NCI-H345 treated with DMSO at 0.1 percent for 48 hours (cell line): ENCODE results near the gene ICAM5.
"Not testable (repeated sequence)": the region's sequence is repeated elsewhere in the genome, so short reads cannot be mapped to it uniquely, and the experiment has no call there.

Source experiments
- DNase-seq: peaks from one replicate; lab custom pipeline; 2025; ENCODE audit not compliant: unreplicated experiment; lab: John Stamatoyannopoulos, UW

Gene ICAM5

DNA sequence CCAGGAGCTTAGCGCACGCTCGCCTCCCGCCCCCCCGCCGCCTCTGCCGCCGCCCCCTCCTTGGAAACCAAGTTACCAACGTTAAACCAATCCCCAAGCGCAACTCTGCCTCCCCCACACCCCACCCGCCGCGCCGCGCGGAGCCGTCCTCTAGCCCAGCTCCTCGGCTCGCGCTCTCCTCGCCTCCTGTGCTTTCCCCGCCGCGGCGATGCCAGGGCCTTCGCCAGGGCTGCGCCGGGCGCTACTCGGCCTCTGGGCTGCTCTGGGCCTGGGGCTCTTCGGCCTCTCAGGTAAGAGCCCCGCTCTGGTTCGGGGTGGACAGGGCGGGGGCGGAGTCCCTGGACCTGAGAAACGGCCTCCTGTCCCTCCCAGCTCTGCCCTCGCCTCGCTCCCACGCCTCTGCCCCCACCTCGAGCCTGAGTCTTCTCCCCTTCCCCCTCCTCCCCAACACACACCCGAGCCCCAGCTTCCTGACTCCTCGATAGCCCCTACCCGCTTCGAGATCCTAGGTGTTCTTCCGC, at the start of gene ICAM5:
ICAM5 (plus strand) TSS at position 117 of the 521 bp plus-strand sequence; CDS start at position 209, 92 bp downstream.
- no peak for DNase-seq

DNA sequence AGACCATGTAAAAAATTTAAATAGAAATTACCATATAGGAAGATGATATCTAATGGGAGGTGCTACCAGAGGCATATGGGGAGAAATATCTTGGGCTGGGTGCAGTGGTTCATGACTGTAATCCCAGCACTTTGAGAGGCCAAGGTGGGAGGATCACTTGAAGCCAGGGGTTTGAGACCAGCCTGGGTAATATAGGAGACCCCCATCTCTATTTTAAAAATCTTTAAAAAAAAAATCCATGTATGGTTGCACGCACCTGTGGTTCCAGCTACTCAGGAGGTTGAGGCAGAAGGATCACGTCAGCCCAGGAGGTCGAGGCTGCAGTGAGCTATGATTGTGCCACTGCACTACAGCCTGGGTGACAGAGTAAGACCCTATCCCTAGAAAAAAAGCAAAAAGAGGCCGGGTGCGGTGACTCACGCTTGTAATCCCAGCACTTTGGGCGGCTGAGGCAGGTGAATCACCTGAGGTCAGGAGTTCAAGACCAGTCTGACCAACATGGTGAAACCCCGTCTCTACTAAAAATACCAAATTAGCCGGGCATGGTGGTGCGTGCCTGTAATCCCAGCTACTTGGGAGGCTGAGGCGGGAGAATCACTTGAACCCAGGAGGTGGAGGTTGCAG, 47.8 kb upstream of the ICAM5 start:
- not testable (repeated sequence) for DNase-seq

GRCh38 chr19:10243606-10244005, 46.1 kb upstream of the ICAM5 start:
- no peak for DNase-seq

- no peak for DNase-seq
These were observed 44.4 kb upstream of the ICAM5 start for GRCh38 chr19:10245189-10245939.

- no peak for DNase-seq
These were observed 43.2 kb upstream of the ICAM5 start for GRCh38 chr19:10246511-10246910.

DNA sequence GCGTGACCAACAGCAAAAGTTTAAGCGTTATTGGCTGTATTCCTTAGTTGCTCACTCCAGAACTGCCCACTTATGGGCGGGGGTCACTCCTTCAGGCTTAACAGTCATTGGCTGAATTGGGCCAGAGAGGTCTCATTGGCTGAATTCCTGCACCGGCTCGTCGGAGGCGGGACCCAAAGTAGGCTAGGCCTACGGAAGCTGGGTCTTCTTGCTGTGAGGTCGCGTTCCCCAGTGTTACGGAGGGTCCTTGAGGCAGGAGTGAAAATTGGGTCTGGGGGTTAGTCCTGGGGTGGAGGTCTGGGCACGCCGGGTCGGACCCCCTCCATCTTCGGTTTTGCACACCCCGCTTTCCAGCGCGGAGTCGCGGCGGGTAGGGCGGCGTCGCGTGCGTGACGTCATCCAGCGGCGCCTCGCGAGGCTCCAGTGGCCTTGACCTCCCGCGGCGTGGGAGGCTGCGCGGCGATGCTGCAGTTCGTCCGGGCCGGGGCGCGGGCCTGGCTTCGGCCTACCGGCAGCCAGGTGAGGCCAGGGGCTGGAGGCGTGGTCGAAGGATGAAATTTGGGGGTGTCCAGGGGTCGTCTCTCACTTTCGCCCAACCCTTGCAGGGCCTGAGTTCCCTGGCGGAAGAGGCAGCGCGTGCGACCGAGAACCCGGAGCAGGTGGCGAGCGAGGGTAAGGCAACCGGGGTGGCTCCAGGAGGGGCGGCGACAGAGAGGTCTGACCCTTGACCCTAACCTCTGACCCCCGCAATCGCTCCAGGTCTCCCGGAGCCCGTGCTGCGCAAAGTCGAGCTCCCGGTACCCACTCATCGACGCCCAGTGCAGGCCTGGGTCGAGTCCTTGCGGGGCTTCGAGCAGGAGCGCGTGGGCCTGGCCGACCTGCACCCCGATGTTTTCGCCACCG, 37.7 kb upstream of the ICAM5 start, which contains the start of gene MRPL4:
MRPL4 (plus strand) TSS at position 423 of the 903 bp plus-strand sequence; CDS start at position 463, 40 bp downstream.
- DNase-seq: peak; percentile 98

DNA sequence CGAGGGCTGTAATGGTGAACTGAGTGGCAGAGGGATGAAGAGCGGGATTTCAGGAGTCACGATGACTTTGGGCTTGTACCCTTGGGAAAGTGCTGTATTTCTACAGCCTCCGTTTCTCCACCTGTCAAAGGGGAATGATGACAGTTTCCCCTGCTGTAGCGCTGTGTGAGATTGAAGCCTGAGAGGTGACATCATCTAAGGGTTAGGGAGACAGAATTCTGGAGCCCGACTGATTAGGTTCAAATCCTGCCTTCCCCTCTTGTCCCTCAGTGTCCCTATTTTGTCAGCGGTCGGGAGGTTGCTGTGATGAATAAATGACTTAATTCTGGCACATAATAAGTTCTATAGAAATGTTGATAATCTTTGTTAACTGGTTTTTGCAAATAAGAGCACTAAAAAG, 37.0 kb upstream of the ICAM5 start:
- DNase-seq: no peak

DNA sequence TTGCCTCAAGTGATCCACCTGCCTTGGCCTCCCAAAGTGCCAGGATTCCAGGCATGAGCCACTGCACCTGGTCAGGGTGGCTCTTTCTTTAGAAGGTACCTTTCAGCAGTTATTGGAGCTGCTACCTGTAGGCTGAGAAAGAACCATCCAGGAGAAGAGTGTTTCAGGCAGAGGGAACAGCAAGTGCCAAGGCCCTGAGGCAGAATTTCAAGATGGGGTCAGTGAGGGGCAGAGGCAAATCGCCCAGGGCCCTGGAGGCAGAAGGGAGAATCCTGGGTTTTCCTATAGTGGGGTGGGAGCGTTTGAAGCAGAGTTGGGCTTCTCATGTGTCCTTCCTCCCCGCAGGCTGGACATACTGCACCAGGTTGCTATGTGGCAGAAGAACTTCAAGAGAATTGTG, 35.5 kb upstream of the ICAM5 start:
- DNase-seq: no peak

DNA sequence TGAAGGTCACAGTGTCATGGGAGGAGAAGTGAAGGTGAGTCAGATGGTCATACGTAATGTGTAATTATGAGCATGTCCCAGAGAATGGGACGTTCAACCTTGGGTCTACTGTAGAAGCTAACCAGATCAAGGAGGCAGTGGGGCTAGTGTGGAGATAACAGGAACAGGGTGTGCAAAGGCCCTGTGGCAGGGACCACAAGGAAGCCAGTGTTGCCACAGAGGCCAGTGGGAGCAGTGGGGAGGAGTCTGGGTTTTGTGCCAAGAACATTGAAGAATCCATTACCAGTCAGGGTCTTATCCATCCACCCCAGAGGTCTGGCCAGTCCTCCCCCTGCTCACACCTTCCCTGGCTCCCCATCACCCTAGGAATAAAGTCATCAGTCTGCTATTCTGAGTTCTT, 34.4 kb upstream of the ICAM5 start:
- no peak for DNase-seq

GRCh38 chr19:10256551-10256950, 33.2 kb upstream of the ICAM5 start:
- DNase-seq: no peak

DNA sequence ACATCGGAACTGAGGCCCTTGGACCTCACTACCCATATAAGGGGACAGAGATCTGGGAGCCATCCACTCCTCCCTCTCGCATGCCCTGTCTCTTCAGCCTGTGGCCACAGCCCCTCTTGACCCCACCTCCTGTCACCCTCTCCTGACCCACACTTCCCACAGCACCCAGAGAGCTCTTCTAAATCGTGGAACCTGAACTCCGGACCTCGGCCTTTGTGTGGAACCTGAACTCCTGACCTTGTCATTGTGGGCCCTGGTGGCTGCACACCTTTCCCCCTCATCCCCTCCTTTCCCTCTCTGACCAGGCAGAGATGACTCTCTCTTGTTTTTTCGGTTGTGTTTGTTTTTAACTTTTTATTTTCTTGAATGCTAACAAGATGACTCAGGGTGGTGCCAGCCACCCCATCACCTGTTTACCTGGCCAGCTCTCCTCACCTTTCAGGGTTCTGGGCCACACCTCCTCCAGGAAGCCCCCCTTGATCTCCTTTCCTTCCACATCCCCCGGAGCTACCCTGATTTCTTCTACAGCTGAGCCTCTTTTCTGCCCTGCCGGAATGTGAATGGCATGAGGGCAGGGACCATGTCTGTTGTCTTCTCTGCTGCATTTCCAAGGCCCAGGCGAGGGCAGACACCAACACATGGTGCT, 32.7 kb upstream of the ICAM5 start:
- no peak for DNase-seq

DNA sequence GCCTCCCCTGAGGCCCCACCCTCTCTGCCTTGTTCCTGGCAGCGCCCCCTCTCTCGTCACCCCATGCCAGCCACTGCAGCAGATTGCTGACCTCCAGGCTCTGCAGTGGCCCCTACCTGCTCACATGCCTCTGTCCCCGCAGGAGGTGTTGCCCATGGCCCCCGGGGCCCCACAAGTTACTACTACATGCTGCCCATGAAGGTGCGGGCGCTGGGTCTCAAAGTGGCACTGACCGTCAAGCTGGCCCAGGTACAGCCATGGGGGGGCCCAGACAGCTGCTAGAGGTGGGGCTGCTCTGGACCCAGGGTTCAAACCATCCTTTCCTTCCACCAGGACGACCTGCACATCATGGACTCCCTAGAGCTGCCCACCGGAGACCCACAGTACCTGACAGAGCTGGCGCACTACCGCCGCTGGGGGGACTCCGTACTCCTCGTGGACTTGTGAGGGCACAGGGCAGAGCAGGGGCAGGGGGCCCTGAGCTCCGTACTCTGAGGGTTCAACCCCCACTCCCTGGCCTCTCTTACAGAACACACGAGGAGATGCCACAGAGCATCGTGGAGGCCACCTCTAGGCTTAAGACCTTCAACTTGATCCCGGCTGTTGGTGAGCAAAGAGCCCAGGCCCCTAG, 31.6 kb upstream of the ICAM5 start:
- DNase-seq: no peak

GRCh38 chr19:10259162-10259905, 30.4 kb upstream of the ICAM5 start:
- DNase-seq: peak; percentile 49

- no peak for DNase-seq
These were observed 29.6 kb upstream of the ICAM5 start for GRCh38 chr19:10260141-10260584.

- DNase-seq: no peak
These were observed 27.0 kb upstream of the ICAM5 start for GRCh38 chr19:10262771-10263170.

DNA sequence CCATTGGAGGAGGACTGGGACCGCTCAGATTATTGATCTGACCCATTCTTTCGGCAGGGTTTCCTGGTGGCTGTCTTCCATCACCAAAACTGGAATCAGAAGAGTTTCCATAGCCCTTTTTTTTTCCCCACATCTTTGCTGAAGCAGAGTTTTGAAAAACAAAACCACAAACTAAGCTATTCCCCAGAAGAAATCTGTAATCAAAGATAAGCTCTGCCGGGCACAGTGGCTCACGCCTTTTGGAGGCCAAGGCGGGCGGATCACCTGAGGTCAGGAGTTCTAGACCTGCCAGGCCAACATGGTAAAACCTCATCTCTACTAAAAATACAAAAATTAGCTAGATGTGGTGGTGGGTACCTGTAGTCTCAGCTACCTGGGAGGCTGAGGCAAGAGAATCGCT, 23.0 kb upstream of the ICAM5 start:
- DNase-seq: no peak

DNA sequence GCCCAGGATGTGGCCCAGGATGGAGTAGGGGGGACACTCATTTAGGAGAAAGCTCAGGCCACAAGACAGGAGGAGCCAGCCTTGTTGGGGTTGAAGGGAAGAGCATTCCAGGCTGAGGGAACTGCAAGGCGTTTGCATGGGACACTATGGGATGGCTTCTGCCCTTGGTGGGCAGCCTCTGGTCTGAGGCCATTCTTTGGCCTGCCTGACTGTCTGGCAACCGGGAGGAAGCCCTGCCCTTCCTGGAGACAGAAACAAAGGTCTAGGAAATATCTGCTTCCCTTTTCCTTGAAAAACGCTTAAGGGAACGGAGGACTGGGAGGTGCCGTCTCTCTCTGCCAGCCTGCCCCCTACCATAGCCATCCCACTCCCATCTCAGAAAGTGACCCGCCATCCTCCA, 21.7 kb upstream of the ICAM5 start:
- no peak for DNase-seq

DNA sequence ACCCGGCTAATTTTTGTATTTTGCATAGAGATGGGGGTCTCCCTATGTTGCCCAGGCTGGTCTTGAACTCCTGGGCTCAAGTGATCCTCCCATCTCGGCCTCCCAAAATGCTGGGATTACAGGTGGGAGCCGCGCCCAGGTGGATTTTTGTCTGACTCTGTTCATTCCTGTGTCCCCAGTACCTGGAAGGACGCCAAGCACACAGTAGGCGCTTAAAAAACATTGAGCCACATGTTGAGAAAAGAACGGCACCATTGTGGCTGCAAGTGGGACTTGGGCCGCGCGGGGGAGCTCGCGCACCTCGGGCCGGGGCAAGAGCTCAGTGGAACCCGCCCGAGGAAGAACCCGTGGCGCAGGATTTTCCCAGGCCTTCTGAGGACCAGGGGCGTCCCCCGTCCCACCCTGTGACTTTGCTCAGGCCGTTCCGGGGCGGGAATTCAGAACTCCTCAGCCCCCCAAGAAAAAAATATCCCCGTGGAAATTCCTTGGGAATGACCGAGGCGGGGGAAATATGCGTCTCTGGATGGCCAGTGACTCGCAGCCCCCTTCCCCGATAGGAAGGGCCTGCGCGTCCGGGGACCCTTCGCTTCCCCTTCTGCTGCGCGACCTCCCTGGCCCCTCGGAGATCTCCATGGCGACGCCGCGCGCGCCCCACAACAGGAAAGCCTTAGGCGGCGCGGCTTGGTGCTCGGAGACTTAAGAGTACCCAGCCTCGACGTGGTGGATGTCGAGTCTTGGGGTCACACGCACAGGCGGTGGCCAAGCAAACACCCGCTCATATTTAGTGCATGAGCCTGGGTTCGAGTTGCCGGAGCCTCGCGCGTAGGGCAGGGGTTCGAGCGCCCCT, 20.2 kb upstream of the ICAM5 start:
- peak; percentile 70 for DNase-seq

DNA sequence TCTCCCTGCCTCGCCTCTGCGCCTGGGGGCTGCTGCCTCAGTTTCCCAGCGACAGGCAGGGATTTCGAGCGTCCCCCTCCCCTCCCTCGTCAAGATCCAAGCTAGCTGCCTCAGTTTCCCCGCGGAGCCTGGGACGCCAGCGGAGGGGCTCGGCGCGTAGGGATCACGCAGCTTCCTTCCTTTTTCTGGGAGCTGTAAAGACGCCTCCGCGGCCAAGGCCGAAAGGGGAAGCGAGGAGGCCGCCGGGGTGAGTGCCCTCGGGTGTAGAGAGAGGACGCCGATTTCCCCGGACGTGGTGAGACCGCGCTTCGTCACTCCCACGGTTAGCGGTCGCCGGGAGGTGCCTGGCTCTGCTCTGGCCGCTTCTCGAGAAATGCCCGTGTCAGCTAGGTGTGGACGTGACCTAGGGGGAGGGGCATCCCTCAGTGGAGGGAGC, 19.6 kb upstream of the ICAM5 start:
- DNase-seq: no peak
